DMS114 treated with DMSO at 0.1 percent for 48 hours (cell line): ENCODE data around the gene KIF3B.
"Not testable (repeated sequence)": the region's sequence is repeated elsewhere in the genome, so short reads cannot be mapped to it uniquely, and the experiment has no call there.

Experiments
- DNase-seq: peaks from one replicate; lab custom pipeline; 2025; ENCODE audit not compliant: unreplicated experiment; lab: John Stamatoyannopoulos, UW

KIF3B gene

DNA sequence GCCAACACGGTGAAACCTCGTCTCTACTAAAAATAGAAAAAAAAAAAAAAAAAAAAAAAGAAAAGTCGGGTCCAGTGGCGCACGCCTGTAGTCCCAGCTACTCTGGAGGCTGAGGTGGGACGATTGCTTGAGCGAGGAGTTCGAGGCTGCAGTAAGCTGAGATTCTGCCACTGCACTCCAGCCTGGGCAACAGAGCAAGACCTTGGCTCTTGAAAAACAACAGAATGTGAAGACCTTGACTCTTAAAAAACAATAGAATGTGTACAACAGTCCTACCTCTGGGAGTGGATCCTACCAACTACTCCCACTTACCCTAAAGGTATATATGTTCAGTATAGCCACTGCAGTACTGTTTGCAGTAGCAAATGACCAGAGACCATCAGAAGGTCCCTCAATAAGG lies 15.1 kb downstream of the KIF3B start:
- DNase-seq: no peak

DNA sequence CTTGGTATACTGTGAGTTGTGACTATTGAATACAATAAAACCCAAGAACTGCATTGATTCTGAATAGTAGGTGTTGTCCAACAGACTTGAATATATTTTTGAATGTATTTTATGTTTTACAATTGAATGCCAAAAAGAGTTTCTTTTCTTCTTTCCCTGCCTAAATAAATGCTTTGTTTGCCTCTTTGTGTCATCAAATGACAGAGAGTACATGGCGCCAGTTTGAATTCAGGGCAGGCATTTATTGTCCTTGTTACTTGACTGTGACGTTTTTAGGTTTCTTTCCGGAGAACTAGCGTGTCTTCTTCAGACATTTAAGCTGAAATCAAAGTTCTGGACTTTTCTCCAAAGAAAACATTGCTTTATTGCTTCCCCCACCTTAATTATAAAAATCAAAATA lies 16.6 kb downstream of the KIF3B start:
- DNase-seq: no peak

DNA sequence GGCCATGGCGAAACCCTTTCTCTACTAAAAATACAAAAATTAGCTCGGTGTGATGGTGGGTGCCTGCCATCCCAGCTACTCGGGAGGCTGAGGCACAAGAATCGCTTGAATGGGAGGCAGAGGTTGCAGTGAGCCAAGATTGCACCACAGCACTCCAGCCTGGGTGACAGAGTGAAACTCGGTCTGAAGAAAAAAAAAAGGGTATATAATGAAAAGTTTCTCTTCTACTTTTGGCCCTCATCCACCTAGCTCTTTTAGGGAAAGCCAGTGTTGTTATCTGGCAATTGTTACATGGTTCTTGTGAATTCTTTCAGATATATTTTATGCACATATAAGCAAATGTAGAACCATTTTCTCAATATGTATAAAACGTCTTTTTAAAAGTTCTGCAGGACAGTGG lies 19.0 kb downstream of the KIF3B start:
- no peak for DNase-seq

DNA sequence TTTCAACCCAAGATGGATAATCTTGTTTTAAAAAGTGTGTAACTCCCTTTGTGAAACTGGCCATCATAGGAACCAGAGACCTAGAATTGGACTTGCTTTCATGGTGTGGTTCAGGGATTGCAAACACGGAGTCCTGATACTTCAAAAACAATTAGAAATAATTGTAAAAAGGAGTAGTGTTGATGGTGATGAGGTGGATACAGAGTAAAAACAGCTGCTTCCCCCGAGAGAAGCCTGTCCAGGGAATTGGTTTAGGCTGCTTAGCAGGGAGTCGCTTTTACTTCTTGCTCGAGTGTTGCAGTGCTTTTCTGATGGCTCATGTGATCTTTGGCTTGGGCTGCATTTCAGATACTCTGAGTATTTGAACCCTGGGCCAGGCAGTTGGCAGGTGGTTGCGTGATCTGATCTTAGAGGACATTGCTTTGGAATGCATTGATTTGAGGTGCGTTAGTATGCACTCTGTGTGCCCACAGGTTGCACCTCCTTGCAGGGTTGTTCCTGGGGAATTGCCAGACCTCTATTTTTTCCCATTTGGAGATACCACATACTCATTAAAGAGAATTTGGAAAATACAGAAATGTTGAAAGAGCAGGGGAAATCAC lies 19.5 kb downstream of the KIF3B start:
- DNase-seq: no peak

DNA sequence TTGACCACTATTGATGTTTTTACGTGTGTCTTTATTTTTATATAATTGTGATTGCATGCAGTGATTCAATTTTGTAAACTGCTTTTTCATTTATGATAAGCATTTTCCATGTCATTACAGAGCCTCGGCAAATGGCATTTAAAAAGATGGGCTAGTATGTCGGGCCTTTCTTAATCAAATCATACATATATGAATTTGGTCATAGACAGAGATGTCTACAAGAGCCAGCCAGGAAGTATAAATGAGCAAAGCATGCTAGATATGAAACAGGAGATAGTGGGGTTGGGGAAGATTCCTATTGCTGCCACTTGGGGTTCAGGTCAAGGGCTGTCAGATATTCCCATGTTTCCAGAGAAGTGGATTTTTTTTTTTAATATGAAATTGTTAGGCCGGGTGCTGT lies 20.0 kb downstream of the KIF3B start:
- no peak for DNase-seq

DNA sequence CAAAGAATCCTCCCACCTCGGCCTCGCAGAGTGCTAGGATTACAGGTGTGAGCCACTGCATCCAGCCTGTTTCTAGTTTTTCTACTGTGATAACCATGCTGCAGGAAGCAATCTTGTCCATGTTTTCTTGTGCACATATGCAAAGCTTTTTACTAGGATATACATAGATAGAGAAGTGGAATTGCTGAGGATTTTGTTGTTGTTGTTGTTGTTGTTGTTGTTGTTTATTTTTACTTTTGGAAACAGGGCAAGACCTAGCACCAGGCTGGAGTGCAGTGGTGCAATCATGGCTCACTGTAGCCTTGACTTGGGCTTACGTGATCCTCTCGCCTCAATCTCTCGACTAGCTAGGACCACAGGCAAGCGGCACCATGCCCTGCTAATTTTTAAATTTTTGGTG lies 23.2 kb downstream of the KIF3B start:
- no peak for DNase-seq

DNA sequence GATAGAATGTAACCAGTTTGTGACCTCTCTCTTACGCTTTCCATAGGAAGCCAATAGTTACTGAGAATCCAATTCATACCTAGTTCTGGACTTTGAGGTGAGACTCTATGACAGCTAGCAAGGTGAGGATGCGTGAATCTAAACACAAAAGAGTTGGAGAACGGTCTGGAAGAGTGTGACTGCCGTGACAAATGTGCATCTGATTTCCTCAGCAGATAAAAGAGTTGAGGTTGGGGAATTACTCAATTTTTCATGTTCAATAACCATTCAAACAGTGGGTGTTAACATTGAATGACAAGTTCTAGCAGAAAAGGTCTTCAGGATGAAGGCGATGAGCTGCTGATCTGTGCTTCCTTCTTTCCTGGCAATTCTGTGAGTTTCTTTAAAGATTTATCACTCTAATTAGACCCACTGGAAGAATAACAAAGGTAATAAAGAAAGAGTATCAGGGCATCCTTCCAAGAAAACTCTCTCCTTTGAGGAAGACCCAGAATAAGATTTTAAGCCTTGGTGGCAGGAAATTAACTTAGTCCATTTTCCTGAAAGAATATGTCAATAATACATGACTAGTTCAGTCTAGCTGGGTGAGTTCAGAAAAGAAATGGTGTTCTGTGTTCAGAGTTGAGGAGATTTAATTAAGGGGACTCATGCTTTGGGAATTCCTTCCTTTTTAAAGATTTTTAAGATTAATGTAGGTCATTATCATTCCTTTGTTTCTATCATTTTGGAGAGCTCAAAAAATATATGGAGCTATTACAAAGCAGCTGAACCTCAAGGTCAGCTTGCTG lies 24.5 kb downstream of the KIF3B start:
- DNase-seq: no peak

DNA sequence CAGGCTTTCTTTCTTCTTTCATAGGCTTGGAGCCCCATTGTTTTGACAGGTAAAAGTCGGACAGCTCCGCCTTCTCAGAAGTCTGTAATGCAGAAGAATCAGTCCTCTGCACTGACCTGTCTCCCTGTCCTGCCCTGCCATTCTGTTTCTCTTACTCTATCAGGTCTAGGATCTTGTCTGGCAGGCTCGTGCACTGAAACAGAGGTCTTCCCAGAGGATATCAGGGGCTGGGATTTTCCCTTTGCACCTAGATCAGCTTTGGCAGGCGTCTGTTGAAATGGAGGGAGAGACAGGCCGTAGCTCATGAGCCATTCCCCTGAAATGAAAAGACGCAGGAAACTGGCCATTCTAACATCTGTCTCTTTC lies 25.0 kb downstream of the KIF3B start:
- no peak for DNase-seq

DNA sequence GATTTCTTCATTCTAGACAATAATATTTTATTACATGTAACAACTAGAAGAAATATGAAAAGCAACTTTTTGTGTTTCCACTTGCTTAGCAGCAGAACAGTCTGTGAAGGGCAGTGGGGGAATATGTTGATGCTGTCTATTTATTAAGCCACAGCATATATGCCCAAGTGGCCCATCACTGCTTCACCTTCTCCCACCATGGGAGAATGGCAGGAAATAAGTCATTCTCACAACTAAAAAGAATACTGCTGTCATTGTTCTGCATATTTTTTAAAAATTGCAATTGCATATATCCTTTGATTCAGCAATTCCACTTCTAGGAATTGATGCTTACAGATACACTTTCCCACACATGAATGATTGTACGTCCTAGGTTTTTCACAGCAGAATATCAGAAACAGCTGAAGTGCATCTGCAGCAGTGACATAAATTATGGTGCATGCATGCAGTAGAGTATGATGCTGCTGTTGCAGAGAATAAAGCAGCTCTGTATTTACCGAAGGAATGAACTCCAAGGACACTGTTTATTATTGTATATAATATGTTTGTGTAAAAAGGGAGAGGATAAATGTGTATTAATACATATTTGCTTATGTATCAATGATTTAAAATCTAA lies 26.8 kb downstream of the KIF3B start:
- DNase-seq: no peak

DNA sequence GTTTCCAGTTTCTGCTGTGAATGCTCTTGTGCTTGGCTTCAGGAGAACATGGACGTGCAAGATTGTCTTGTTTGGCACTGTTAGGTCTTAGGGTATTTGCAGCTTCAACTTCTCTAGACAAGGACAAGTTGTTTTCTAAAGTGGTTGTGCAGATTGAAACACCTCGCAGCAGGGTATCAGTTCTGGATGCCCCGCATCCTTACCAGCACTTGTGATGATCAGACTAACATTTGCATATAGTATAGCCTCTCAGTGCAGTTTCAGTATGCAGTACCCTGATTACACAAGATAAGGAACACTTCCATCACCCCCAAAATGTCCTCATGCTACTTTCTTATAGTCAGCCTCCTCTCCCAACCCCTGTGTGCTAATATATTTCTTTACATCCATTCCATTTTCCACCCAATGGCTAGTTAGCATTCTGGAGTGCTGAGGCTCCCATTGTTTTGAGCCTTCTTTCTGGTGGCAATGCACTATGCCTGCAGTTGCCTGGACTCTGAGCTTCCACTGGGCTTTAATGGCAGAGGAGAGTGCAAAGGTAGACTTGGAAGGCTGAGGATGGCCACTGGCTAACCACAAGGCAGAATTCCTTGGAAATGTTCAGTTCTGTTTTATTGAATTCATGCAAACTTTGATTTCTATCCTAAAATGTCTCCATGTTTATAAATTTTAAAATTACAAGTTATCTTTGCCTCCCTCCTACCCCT lies 35.4 kb downstream of the KIF3B start:
- no peak for DNase-seq

DNA sequence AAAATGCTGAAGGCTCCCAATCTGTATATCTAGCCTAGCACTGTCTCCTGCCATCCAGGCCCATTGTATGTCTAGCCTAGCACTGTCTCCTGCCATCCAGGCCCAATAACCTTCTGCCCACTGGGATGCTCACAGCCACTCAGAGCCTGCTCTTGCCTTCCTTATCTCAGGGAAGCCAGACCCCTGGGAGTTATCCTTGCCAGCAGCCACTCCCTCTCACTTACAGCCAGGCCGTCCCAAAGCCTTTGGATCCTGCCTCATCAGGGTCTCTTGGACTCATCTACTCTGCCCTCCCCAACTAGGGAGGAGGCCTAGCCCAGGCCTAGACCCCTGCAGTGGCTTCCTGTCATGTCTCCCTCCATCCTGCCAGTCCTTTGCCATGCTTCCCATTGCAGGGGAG lies 37.3 kb downstream of the KIF3B start:
- DNase-seq: no peak

DNA sequence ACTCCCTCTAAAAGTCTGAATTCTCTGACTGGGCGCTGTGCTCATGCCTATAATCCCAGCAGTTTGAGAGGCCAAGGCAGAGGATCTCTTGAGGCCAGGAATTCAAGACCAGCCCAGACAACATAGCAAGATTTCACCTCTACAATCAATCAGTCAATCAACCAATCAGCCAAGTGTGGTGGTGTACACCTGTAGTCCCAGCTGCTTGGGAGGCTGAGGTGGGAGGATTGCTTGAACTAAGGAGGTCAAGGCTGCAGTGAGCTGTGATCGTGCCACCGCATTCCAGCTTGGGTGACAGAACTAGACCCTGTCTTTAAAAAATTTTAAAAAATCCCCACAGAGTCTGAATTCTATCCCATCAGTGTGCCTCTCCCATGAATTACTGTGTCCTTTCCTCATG lies 37.9 kb downstream of the KIF3B start:
- DNase-seq: no peak

DNA sequence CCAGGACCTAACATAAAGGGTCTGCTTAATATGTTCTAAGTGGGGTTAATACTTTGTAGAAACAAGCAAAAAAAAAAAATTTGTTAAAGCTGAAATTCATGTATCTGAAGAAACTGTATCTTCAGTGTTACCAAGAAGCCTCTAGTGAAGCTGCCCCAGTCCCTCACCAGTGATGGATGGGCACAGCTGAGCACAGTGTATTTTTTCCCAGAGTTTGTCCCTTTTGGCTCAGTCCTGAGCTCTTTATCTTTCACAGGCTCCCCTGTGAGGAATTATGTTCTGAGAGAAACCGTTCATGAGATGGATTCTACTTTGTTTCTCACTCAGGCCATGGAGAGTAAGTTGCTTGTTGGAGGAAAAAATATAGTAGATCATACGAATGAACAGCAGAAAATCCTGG lies 38.4 kb downstream of the KIF3B start:
- DNase-seq: no peak

DNA sequence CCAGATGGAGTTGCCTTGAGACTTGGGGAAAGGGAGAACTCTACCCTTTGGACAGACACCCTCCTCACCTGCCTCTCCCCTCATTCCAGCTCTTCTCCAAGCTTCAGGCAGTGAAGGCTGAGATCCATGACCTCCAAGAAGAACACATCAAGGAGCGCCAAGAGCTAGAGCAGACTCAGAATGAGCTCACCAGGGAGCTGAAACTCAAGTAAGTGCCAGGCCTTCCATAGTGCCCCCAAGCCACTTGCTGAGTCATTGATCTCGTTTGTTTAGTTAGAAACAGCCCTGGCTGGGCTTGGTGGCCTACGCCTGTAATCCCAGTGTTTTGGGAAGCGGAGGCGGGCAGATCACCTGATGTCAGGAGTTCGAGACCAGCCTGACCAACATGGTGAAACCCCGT lies 39.2 kb downstream of the KIF3B start:
- DNase-seq: no peak

DNA sequence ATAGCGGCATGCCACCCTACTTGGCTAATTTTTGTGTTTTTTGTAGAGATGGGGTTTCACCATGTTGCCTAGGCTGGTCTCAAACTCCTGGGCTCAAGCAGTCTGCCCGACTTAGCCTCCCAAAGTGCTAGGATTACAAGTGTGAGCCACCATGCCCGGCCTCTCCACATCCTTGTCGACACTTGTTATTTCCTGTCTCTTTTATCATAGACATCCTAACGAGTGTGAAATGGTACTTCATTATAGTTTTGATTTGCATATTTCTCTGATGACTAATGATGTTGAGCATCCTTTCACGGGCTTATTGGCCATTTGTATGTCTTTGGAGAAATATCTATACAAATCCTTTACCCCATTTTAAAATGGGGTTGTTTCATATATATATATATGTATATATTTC lies 41.6 kb downstream of the KIF3B start:
- no peak for DNase-seq

DNA sequence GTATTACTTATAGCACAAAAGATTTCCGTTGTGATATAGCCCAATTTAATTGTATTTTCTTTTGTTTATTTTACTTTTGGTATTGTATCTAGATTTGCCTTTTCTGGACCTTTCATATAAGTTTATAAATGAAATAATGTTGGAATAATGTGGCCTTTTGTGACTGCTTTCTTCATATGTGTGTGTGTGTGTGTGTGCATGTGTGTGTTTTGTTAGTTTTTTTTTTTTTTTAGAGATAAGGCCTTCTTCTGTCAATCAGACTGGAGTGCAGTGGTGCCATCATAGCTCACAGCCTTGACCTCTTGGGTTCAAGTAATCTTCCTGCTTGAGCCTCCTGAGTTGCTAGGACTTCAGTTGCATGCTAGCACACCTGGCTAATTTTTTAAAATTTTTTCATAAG lies 42.9 kb downstream of the KIF3B start:
- DNase-seq: no peak

DNA sequence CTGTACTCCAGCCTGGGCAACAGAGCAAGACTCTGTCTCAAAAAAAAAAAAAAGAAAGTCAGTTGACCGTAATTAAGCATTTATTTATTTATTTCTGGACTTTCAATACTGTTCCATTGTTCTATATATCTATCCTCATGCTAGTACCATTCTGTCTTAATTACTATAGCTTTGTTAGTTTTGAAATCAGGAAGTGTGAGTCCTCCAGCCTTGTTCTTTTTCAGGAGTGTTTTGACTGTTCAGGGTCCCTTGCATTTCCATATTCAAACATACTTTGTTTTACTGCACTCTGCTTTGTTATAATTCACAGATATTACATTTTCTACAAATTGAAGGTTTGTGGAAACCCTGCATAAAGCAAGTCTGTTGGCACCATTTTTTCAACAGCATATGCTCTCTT lies 43.9 kb downstream of the KIF3B start:
- DNase-seq: no peak

DNA sequence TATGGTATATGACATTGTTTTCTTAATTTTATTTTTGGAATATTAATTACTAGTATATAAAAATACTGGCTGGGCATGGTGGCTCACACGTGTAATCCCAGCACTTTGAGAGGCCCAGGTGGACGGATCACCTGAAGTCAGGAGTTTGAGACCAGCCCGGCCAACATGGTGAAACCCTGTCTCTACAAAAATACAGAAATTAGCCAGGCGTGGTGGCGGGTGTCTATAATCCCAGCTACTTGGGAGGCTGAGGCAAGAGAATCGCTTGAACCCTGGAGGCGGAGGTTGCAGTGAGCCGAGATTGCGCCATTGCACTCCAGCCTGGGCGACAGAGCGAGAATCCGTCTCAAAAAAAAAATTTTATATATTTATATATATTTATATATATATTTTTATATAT lies 44.8 kb downstream of the KIF3B start:
- DNase-seq: not testable (repeated sequence)

DNA sequence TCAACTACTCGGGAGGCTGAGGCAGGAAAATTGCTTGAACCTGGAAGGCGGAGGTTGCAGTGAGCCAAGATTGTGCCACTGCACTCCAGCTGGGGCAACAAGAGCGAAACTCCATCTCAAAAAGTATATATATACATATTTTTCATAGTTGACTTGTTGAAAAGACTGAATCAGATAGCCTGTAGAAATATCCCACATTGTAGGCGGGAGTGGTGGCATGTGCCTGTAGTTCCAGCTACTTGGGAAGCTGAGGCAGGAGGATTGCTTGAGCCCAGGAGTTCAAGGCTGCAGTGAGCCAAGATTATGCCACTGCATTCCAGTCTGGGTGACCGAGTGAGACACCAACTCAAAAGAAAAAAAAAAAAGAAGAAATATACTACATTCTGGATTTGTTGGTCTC lies 46.3 kb downstream of the KIF3B start:
- DNase-seq: not testable (repeated sequence)

DNA sequence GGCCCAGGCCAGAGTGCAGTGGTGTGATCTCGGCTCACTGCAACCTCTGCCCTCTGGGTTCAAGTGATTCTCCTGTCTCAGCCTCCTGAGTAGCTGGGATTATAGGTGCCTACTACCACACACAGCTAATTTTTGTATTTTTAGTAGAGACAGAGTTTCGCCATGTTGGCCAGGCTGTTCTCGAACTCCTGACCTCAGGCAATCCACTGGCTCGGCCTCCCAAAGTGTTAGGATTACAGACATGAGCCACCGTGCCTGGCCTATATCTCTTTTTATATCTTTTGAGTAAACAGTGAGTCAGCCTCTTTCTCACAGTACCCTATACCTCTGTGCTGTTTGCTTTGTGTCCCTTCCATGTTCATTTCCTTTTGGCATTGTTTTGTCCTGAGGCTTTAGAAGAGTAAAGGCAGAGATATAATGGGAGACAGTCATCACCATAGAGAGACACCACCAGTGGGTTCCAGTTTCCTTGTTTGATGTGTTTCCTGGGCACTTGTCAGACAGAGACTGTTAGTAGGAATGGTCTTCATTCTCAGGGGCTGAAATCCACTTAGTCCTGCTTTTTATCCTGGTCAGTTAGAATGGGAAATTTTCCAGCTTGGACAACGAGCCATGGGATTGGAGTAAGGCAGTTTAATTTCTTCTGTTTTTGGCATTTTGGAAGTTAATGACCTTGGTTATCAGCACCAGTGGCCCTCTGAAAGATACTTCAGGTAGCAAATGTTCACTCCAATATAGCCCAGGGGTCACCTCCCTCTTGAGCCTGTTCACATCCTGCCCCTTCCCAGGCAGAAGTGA lies 48.5 kb downstream of the KIF3B start:
- DNase-seq: no peak

DNA sequence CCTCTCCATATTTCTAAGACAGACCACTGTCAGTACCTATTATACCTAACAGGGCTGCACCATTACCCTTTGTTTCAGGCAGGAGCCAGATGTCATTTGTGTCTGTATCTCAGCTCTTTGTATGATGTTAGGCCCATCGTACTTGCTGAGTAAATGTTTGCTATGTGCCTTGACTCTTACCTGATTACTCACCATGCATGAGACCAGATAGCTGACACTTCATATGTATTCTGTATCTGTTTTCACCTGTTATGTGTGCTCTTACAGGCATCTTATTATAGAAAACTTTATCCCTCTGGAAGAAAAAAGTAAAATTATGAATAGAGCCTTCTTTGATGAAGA lies 49.0 kb downstream of the KIF3B start:
- DNase-seq: no peak
